IMR-90 (cell line): Measurements from ENCODE around the gene RUNX3. TPM values are rescaled to one million over a fixed set of nuclear protein-coding genes. Genes with fewer than 3 reads are reported as not detected.
"Not testable (repeated sequence)": the region's sequence is repeated elsewhere in the genome, so short reads cannot be mapped to it uniquely, and the experiment has no call there.

Experiments
- ATAC-seq: fragments of 200-7000 bp; cut with Tn5 transposase; 2 replicates; pipeline ENCODE4 v1.9.1; 2020; ENCODE audit warnings: low read depth, mild to moderate bottlenecking, moderate library complexity
- BruUV-seq: library from RNA; stranded (reverse); fragments of 400-500 nt; replicated peaks from 2 replicates; lab custom pipeline; 2021; lab: Mats Ljungman, UMichigan
- CTCF ChIA-PET: fragments of 300-600 bp; formaldehyde crosslinking; extraction: SDS; loops from one replicate; lab custom pipeline; 2021; ENCODE audit warnings: antibody characterized with exemption; lab: Yijun Ruan, JAX
- POLR2A ChIA-PET: fragments of 300-600 bp; sonication (Branson Sonifier 250); formaldehyde crosslinking; loops from one replicate; lab custom pipeline; 2022; ENCODE audit warnings: antibody characterized with exemption; ENCODE audit not compliant: unreplicated experiment; lab: Charles Lee
- DNase-seq: peaks from one replicate; pipeline ENCODE4 v3.0.0; 2013
- H2AFZ ChIP-seq: replicated peaks from 2 replicates; pipeline ENCODE3; 2013; ENCODE audit warnings: low read length, mild to moderate bottlenecking; ENCODE audit not compliant: poor library complexity
- H2AK5ac ChIP-seq: 2 replicates; pipeline ENCODE4 v1.6.1; 2013; ENCODE audit warnings: low read depth, low read length, inconsistent platforms
- H2AK9ac ChIP-seq: replicated peaks from 2 replicates; pipeline ENCODE3; 2013; ENCODE audit warnings: mild to moderate bottlenecking, low read depth, low read length, moderate library complexity; ENCODE audit not compliant: poor library complexity
- H2BK120ac ChIP-seq: 2 replicates; pipeline ENCODE4 v1.6.1; 2013; ENCODE audit warnings: low read depth, low read length, inconsistent platforms
- H2BK15ac ChIP-seq: 3 replicates; pipeline ENCODE4 v1.6.1; 2013; ENCODE audit warnings: low read depth, low read length, inconsistent platforms
- H2BK20ac ChIP-seq: 2 replicates; pipeline ENCODE4 v1.6.1; 2013; ENCODE audit warnings: low read depth, mild to moderate bottlenecking, inconsistent platforms, low read length, moderate library complexity
- H2BK5ac ChIP-seq: 2 replicates; pipeline ENCODE4 v1.6.1; 2013; ENCODE audit warnings: mild to moderate bottlenecking, low read depth, low read length, inconsistent platforms; ENCODE audit not compliant: poor library complexity, severe bottlenecking
- H3K14ac ChIP-seq: replicated peaks from 2 replicates; pipeline ENCODE4 v1.6.1; 2013; ENCODE audit warnings: low read depth, low read length, inconsistent platforms
- H3K18ac ChIP-seq: 2 replicates; pipeline ENCODE4 v1.6.1; 2013; ENCODE audit warnings: low read depth, low read length, control low read depth
- H3K23ac ChIP-seq: 2 replicates; pipeline ENCODE4 v1.6.1; 2013; ENCODE audit warnings: low read depth, low read length, inconsistent platforms
- H3K27ac ChIP-seq: 2 replicates; pipeline ENCODE4 v1.5.1; 2013; ENCODE audit warnings: mild to moderate bottlenecking, control low read depth, low read length; ENCODE audit not compliant: insufficient read depth
- H3K27me3 ChIP-seq: 2 replicates; pipeline ENCODE4 v1.6.1; 2013; ENCODE audit warnings: low read length; ENCODE audit not compliant: control insufficient read depth, insufficient read depth
- H3K36me3 ChIP-seq: 2 replicates; pipeline ENCODE4 v1.6.1; 2013; ENCODE audit warnings: low read length, mixed read lengths; ENCODE audit not compliant: control insufficient read depth, insufficient read depth
- H3K4ac ChIP-seq: 2 replicates; pipeline ENCODE4 v1.6.1; 2013; ENCODE audit warnings: low read depth, low read length, inconsistent platforms
- H3K4me1 ChIP-seq: 2 replicates; pipeline ENCODE4 v1.6.1; 2013; ENCODE audit warnings: low read length, mixed read lengths; ENCODE audit not compliant: control insufficient read depth, insufficient read depth
- H3K4me2 ChIP-seq: 2 replicates; pipeline ENCODE4 v1.6.1; 2013; ENCODE audit warnings: low read depth, mild to moderate bottlenecking, control low read depth, low read length, moderate library complexity
- H3K4me3 ChIP-seq: 2 replicates; pipeline ENCODE4 v1.5.1; 2013; ENCODE audit warnings: low read depth, mild to moderate bottlenecking, control low read depth, low read length, moderate library complexity; ENCODE audit not compliant: insufficient read depth
- H3K56ac ChIP-seq: 2 replicates; pipeline ENCODE4 v1.6.1; 2013; ENCODE audit warnings: low read length, inconsistent platforms; ENCODE audit not compliant: insufficient read depth; ENCODE audit errors: extremely low read depth
- H3K79me1 ChIP-seq, 2 experiments: 2 replicates each; pipeline ENCODE4 v1.6.1; 2013; ENCODE audit warnings: low read length in 2 of 2, inconsistent platforms in 1 of 2, low read depth in 1 of 2
- H3K9ac ChIP-seq: 2 replicates; pipeline ENCODE4 v1.6.1; 2013; ENCODE audit warnings: low read depth, low read length, control low read depth
- H3K9me1 ChIP-seq: 2 replicates; pipeline ENCODE4 v1.6.1; 2013; ENCODE audit warnings: low read length, inconsistent platforms; ENCODE audit not compliant: insufficient read depth
- H3K9me3 ChIP-seq: 2 replicates; pipeline ENCODE4 v1.6.1; 2013; ENCODE audit warnings: low read length; ENCODE audit not compliant: control insufficient read depth, insufficient read depth
- H4K20me1 ChIP-seq: 2 replicates; pipeline ENCODE4 v1.6.1; 2013; ENCODE audit warnings: low read length, inconsistent platforms; ENCODE audit not compliant: insufficient read depth
- H4K5ac ChIP-seq: 2 replicates; pipeline ENCODE4 v1.6.1; 2013; ENCODE audit warnings: mild to moderate bottlenecking, low read depth, low read length, control low read depth
- H4K8ac ChIP-seq, 2 experiments: 2 replicates each; pipeline ENCODE4 v1.6.1; 2013; ENCODE audit warnings: low read depth in 2 of 2, low read length in 2 of 2, control low read depth in 1 of 2, inconsistent platforms in 1 of 2
- H4K91ac ChIP-seq: 2 replicates; pipeline ENCODE4 v1.6.1; 2013; ENCODE audit warnings: low read depth, low read length, inconsistent platforms; ENCODE audit not compliant: insufficient read depth
- WGBS, 2 experiments: methylation state at CpG; one replicate each; pipeline versions ENCODE4 v1.1.5 to v1.1.7; 2013; ENCODE audit warnings: missing lambda C conversion rate in 2 of 2; ENCODE audit not compliant: insufficient read length in 1 of 2; ENCODE audit errors: extremely low coverage in 2 of 2; 5-methylcytosine and 5-hydroxymethylcytosine counted together
- dilution Hi-C: fragments of 300-500 bp; cut with HindIII; formaldehyde crosslinking; loops from one replicate; pipeline ENCODE4 v1.14.3; 2018; ENCODE audit warnings: low sequenced_read_pairs; ENCODE audit not compliant: unreplicated experiment
- in situ Hi-C: fragments of 300-500 bp; cut with MboI; formaldehyde crosslinking; loops from 3 replicates; pipeline ENCODE4 v1.14.3; 2019; ENCODE audit warnings: low sequenced_read_pairs, inconsistent platforms, mixed read lengths
- intact Hi-C: fragments of 100-400 bp; cut with micrococcal nuclease; formaldehyde crosslinking; loops from 2 replicates; pipeline ENCODE4 v1.10.0; 2022
- polyA plus RNA-seq, 3 experiments: library from polyadenylated mRNA; depleted of rRNA; stranded (reverse); fragments of >200 nt; gene quantifications; 2 replicates each; pipeline ENCODE4 v1.2.3, GENCODE V29; 2012; ENCODE audit warnings: low replicate concordance in 1 of 3
- total RNA-seq: library from RNA; depleted of rRNA; stranded (reverse); fragments of >200 nt; gene quantifications from 2 replicates; pipeline ENCODE4 v1.2.3, GENCODE V29; 2012

The RUNX3 gene
- total and polyA plus RNA-seq, 2 of the 4 experiments (the other 2 are of a cell fraction): 0.07 TPM; not detected in 1

GRCh38 chr1:24907587-24908294, 22.3 kb downstream of the RUNX3 start:
- H3K9ac ChIP-seq, H4K20me1 ChIP-seq, H3K36me3 ChIP-seq, in situ Hi-C loops, H2BK20ac ChIP-seq, H4K8ac ChIP-seq, H3K14ac ChIP-seq, H2BK5ac ChIP-seq, dilution Hi-C loops, H2BK15ac ChIP-seq, H3K18ac ChIP-seq, H3K9me1 ChIP-seq, H2AFZ ChIP-seq, H3K4me3 ChIP-seq, H3K79me1 ChIP-seq, BruUV-seq, H3K4ac ChIP-seq, H3K4me2 ChIP-seq, H4K91ac ChIP-seq, H2AK5ac ChIP-seq, DNase-seq, ATAC-seq, POLR2A ChIA-PET, H3K4me1 ChIP-seq, H3K27ac ChIP-seq, intact Hi-C loops, H2AK9ac ChIP-seq, H4K5ac ChIP-seq, H3K56ac ChIP-seq, CTCF ChIA-PET, H2BK120ac ChIP-seq, H3K23ac ChIP-seq, H3K9me3 ChIP-seq: not testable (repeated sequence)
- WGBS, 2 experiments: 85% methylated on average over 6 of the region's 57 CpGs; no CpG with 5 or more reads in 1 of the 2 experiments
- peaks cover 17% of the 10 kb centered on the region; the same call in 1 of the 2 replicates for H3K27me3 ChIP-seq
